ENCODE results near the gene LBH.

Gene LBH

DNA sequence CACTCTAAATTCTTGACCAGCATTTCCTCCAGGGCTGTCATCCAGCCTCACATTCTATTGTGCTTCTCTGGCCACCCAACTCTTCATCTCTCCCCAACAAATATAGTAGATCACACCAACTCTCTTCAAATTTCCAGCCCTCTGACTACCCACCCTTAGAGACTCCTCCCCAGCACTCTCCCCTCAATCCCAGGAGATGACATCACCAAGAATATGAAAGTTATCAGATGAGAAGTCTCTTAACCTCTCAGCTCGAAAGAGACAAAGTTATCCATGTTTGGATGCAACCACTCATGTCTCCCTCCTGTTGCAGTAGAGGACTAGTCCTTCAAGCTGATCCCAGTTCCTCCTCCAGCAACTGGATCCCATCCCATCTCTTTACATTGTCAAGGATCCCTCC, 47.1 kb downstream of the LBH start:
- FAIRE-seq, result no peak

DNA sequence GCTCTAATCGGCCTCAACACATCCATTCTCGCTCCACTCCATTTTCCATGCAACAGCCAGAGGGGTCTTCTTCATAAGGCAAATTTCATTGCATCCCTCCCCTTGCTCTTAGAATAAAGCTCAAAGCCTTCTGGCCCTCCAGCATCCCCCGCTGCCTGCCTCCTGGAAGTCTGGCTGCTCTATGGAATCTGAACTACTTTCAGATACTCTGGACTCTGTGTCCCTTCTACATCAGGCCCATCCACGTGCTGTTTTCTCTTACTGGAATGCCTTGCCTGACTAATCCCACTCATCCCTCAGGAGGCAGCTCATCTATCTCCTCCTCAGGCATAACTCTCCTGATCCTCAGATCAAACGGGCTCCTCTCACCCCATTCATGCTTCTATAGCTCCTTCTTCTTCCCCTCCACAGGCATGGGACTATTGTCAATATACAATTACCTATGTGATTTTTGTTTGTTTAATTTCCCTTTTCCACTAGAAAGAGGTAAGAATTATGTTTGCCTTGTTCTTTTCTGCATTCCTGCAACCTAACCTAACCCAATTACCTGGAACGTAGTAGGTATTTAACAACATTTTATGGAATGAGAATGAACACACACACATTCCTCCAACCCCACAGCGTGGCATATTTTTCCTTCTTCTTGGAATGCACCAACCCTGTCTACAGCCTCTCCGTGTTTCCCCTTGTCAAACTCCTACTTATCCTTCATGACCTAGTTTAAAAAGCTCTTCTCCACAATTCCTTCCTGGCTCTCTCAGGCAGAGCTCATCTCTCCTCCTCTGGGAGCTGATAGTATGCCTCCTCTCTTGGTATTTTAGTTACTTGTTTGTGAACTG, 49.5 kb downstream of the LBH start:
- no peak for FAIRE-seq

DNA sequence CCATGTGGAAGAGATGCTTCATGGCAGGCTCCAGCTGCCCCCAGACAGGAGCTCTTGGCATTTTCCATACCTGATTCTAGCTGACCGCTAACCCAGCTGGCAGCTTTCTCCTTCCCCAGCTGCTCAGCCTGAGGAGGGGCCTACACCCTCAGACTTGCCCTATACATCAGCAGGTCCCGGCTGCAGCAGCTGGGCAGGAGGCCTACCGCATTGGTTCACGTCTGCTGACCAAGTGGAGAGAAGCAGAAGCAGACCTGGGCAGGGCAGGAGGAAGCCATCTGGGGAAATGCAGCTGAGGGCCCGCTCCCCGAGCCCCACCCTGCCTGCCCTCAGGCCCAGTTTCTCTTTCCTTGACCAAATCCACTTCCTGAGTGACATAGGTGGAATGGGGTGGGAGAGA, 50.7 kb downstream of the LBH start:
- no peak for FAIRE-seq

DNA sequence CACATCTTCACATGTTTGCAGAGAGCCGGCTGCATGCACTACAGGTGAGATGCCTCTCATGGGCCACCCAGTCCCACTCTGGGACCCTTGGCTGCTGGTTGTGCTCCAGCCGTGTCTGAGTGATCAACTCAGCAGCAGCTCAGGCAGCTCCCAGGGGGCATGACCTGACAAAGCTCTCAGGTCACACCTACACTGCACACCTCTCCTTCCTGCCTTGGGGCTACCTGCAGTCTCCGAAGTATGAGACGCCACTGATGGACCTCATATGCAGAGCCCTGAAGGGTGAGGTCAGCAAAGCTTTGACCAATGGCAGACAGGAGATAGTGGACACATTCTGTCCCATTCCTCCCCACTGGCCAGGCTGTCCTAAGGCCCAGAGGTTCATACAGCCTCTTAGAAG, 51.4 kb downstream of the LBH start:
- FAIRE-seq, result no peak

DNA sequence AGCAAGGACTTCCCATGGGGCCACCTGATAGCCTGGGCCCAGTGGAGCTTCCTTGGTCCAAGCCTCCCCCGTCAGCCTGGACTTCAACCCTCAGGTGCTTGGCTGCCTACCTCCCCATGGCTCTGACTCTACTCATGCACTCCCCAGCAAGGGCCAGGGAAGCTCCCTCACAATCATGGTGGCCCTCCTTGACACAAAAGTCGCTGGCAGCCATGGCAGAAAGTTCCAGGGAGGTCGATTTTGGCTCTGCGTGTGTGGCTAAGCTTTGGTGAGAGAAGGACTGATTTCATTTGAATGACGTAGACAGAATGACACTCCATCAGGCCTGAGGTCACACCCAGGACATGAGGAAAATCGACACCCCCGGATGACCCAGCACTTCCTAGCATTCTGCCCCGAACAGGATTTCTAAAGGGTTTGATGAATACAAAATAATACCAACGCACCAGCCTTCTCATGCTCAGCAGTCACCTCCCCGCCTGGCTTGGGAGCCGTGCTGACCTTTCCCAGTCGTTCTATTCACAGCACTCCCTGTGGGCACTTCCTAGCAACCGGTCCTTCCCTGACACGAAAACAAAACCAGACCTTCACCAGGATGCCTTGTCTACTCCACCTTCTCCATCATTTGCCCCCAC, 52.7 kb downstream of the LBH start:
- no peak for FAIRE-seq

DNA sequence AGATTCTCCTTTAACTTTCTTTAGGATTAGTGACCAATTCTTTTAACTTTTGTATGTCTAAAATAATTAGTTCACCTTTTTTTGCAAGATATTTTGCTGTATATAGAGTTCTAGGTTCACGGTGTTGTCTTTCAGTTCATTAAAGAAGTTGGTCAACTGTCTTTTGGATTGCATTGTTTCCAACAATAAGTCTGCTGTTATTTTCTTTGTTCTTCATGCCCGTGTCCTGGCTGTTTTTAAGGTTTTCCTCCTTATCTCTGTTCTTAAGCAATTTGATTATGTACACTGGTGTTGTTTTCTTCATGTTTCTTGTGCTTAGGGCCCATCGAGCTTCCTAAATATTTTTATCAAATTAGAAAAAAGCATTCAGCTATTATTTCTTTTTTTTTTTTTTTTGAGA, 54.4 kb downstream of the LBH start:
- no peak for FAIRE-seq

DNA sequence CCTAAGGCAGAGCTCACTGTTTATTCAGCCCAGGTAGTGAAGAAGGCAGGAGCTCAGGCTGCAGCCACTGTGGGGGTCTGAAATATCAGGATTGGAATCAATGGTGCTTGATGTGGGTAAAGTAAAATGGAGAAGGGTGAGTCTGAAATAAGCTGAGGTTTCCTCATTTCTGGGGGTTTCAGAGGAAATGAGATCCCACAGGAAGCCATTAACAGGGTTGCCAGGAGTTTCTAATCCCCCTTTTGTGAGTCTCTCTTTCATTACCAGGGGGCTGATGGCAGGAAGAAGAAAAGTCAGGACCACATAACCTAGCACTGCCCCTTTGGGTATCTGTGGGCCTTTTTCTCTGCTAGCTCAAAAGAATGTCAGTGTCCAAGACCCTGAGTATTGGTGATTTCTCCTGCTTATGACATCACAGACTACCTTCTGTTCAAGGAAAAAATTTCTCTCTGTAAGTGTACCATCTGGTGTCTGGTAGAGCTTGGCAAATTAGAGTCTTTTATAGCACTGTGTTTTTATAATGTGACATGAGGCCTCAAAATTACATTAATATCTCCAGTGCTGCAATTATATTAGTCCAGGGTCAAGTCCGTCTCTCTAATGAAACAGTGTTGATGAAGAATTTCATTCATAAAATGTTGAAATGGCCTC, 56.0 kb downstream of the LBH start:
- FAIRE-seq, result no peak

DNA sequence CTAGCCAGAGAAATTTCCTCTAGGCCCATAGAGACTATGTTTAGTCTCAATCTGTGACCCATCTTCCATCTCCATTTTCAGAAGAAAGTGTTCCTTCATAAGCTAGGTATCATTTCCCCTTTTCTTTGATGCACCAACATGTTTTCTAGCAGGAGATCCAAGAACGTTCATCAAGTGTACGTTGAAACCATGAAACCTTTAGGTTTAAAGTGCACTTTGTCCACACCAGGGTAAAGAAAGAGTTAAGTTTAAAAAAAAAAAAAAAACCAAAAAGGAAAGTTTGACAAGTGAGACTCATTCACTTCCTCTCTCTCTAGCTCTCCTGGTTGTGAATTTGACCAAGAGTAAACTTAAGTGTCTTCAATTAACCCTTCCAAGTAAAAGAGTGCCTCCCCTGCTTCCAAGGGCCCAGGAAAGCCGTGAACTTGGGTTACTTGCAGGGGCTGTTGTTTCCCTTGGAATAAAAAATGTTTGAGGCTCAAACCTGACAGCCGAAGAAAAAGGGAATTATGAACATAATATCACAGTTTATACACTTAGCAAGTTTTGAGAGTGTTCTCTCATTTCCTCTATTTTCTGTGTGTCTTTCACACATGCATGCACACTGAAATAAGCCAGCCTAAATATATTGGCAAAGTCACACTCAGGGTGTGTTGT, 56.7 kb downstream of the LBH start:
- no peak for FAIRE-seq

DNA sequence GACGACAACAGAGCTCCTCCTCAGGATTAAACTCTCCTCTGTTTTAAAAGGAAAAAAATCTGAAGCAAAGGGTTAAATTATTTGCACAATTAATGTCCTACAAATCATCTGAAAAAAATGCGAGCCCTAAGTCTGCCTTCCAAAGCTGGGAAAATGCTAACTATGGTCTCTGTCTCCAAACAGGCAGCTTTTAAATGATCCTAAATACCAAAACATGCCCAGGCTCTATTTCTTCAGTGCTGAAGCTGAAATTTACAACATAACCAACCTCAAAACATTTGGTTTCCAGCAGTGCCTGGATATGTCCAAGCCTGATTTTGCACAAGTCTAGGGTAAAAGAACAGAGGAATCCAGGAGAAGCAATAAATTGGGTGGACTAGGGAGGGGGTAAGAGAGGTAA, 57.2 kb downstream of the LBH start:
- no peak for FAIRE-seq

DNA sequence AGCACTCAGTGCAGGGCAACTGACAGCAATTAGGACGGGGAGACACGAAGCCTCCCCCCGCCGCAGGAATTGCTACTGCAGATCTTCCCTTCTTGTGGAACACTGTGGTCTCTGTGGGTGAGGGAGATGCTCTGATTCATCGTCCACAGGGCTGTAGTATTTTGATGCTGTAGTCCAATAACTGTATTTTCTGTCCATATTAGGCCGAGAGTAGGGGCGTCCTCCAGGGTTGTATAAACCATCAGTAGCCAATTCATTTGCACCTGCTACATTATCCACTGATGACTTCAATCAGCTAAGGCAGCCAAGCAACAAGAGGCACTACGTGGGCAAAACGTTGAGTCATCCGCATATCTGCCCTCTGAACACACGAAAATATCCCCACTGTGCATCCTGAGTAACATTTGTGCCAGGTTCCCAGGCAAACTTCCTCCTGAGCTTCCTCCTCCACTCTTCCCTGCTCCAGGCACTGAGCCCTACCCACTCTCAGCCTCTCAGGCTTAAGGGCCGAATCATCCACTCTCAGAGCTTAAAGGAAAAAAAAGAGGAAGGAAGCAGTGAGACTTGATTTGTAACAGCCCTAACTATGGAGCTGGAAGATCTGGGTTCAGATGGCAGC, 62.1 kb downstream of the LBH start:
- no peak for FAIRE-seq

DNA sequence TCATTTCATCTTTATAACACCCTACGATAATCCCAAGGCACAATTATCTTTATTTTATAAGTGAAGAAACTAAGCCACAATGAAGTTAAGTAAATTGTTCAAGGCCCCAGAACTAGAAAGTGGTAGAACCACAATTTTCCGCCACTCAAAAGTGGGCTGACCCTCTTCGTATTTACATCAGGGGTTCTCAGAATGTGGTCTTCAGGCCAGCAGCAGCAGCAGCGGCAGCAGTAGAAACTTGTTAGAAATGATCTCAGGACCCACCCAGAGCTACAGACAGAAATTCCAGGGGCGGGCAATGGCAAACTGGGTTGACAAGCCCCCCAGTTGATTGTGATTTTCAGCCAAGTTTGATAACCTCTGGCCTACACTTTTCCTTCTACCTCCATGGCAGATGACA, 62.8 kb downstream of the LBH start:
- FAIRE-seq, result no peak

DNA sequence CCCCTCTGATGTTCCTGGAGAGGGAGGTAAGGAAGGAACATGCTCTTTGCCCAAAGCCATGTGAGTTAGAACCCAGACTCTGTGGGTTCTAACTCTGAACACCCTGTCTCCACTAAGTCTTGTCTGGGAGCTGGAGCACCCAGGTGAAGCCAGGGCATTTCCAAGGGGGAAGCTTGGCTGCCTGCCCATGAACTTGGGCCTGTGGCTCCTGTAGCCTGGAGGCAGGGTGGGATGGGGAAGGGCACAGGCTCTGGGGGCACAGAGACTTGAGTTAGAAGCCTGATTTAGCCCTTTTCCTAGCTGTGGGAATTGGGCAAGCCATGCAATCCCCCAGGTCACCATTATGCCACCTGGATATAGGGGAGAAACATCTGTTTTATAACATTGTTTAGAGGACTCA, 65.2 kb downstream of the LBH start:
- FAIRE-seq, result no peak

DNA sequence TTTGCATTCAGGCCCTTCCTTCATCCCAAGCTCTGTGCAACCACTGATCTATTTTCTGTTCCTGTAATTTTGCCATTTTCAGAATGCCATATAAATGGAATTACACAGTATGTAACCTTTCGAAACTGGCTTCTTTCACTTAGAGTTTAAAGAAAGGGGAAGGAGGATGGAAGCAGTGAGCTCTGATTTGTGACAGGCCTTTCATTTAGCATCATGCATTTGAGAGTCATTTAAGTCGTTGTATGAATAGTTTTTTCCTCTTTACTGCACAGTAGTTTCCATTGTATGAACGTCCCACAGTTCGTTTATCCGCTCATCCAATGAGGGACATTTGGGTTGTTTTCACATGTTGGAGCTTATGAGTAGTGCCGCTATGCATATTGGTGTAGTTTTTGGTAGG, 67.0 kb downstream of the LBH start:
- no peak for FAIRE-seq

DNA sequence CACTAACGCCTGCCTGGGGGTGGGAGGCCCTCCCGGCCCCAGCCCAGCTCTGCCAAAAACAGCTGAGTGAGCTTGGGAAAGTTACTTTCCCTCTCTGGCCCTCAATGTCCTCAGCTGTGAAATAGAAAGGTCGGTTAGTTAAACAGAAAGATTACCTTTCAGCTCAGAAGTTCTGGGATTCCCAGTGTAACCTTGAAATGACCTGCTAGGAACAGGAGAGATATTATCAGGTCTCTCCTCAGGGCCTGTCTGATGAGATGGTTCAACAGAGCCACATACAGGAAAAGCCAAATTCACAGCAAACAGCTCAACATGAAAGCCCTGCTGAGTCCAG, 68.8 kb downstream of the LBH start:
- no peak for FAIRE-seq

DNA sequence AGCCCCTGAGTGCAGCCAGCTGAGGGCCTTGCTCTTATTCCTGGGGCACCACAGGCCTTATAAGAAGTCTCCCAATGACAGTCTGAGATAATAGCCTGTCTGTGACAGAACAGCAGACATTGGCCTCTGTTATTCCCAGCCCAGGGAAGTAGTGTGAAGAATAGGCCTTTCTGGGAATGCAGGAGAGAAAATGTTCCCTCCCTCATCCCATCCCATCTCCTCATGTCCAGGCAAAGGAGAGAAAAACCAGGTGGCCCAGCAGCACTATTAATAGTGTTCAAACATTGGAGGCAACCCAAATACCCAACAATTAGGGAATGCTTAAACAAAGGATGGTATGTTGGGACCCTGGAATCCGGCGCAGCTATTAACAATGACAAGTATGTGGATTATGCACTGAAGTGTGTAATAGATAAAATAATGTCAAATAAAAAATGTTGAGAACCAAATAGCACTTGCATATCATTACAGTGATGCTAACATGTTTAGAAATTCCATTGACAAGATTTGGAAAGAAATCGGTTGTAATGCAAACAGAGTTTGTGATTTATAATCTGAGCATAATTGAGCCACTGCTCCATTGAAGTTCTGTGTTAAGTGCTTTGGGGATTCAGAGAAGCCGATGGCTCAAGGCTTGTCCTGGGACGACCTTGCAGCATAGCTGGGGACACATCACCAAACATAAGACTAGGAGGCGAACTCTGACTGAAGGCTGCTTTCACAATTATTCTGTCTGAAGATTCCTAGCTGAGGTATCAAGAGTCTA, 69.3 kb downstream of the LBH start:
- FAIRE-seq, result no peak

DNA sequence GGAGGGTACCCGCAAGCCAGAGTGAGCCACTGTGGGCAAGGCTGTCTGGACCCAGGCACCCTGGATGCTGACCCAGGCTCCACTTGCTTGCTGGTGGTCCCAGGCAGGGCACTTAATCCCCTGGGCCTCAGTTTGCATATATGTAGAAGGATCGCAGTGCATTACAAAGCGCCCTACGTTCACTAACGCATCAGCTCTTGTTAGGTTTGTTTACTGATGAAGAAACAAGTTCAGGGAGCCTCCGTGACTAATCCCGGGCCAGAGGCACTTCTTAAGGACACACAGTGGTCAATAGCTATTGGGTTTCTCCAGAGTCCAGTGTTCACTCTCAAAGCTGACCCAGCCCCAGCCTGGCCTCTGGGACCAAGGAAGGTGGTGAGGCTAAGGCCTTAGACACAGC, 70.2 kb downstream of the LBH start:
- no peak for FAIRE-seq

DNA sequence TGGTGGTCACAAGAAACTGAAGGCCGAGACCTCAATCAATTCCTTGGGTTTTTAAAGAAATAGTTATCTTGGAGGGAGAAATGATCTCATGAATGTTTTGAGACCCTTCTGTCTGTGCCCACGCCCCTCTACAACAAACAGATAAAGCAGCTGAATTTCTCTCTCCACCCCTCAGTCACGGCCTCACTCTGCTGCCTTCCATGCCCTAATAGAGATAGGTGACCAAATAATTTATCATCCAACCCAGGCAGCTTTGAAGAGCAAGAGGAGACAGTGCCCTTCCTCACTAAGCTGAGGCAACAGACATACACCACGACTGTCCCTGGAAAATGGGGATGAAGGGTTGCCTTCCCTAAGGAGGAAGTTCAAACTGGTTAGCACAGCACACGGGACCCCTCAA, 71.2 kb downstream of the LBH start:
- FAIRE-seq, result no peak

DNA sequence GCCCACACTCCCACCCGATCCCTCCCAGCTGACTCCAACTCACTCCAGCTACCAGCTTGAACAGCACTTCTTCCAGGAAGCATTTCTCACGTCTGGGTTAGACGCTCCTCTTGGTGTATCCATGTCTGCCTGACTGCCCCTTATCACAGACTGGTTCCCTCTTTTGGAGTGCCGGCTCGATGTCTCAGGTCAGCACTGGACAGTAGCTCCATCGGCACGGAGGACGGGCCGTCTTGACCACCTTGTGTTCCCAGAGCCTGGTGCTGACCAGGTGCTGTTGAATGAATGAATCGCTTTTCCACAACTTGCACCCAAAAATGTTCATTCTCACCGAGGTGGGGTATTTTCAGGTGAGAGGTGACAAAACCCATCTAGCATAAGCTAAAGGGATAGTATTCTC, 71.8 kb downstream of the LBH start:
- FAIRE-seq, result no peak

DNA sequence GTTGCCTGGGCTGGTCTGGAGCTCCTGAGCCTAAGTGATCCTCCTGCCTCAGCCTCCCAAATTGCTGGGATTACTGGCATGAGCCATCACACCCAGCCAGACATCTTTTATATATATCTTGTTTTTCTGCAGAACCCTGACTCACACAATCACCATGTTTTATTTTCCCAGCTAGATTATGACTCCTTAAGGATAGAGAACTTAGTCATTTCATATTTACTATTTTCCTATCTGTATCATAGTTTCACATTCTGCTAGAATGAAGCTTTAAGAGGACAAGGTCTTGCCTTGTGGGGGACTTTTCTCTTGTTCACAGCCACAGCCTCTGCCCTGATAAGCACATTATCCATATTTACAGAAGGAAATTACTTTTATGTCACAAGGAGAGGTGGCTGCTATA, 73.9 kb downstream of the LBH start:
- no peak for FAIRE-seq

DNA sequence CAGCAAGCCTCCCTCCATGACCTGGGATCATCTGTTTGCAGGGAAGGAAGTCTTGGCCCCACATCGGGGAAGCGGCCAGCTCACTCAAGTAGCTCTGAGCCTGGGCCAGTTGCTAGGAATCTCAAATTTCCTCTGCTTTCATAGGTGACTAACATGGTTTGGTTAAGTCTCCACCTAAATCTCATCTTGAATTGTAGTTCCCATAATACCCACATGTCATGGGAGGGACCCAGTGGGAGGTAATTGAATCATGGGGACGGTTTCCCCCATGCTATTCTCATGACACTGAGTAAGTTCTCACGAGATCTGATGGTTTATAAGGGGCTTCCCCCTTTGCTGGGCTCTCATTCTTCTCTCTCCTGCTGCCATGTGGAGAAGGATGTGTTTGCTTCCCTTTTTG, 75.2 kb downstream of the LBH start:
- no peak for FAIRE-seq

DNA sequence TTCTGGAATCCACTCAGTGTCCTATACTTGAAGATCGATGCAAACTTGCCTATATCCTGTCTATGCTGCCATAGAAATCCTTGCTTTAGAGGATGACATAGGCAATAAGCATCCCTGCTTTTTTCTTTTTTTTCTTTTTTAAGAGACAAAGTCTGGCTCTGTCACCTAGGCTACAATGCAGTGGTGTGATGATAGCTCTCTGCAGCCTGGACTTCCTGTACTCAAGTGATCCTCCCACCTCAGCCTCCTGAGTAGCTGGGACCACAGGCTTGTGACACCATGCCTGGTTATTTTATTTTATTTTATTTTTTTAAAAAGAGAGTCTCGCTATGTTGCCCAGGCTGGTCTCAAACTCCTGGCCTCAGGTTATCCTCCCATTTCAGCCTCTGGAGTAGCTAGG, 76.9 kb downstream of the LBH start:
- no peak for FAIRE-seq

Data from G401.6 (cell line).